ENCODE data around the gene FOXP2.
"Not testable (repeated sequence)": the region's sequence is repeated elsewhere in the genome, so short reads cannot be mapped to it uniquely, and the experiment has no call there.

The FOXP2 gene

DNA sequence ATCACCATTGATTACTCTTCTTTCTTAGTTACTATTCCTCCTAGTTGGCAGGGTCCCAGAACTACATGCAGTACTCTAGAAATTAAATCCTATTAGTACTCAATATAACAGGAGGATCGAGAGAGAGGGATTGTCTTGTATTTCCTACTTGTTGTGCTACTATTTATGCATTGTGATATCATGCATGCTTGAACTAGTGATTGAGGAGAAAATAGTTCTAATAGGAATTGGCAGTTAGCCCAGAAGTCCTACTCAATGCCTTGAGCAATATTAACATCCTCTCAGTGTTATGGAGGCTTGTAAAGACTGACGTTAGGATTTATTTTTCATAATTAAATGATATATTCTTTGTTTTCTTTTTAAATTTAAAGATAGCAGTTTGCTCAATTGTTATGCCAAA is 67.4 kb downstream of the FOXP2 start:
- TF ChIP-seq, protein P1, sequence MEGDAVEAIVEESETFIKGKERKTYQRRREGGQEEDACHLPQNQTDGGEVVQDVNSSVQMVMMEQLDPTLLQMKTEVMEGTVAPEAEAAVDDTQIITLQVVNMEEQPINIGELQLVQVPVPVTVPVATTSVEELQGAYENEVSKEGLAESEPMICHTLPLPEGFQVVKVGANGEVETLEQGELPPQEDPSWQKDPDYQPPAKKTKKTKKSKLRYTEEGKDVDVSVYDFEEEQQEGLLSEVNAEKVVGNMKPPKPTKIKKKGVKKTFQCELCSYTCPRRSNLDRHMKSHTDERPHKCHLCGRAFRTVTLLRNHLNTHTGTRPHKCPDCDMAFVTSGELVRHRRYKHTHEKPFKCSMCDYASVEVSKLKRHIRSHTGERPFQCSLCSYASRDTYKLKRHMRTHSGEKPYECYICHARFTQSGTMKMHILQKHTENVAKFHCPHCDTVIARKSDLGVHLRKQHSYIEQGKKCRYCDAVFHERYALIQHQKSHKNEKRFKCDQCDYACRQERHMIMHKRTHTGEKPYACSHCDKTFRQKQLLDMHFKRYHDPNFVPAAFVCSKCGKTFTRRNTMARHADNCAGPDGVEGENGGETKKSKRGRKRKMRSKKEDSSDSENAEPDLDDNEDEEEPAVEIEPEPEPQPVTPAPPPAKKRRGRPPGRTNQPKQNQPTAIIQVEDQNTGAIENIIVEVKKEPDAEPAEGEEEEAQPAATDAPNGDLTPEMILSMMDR (IDR thresholded peaks at IDR 0.05; ENCODE audit: low read depth, low read length): no peak
- H3K27me3 ChIP-seq: no peaks in the 10 kb centered on the region
- no peaks in the 10 kb centered on the region for H3K36me3 ChIP-seq
- no peak overlapping the region for H3K4me3 ChIP-seq (ENCODE audit: low read depth, low read length)
- no peaks in the 10 kb centered on the region; the same call in 1 of the 2 replicates for H3K9me3 ChIP-seq
- no peaks in the 10 kb centered on the region for H3K4me1 ChIP-seq
- no peak for DNase-seq

GRCh38 chr7:114484226-114484625 is 69.6 kb downstream of the FOXP2 start:
- Histone ChIP-seq H3K9me3 (no peaks in the 10 kb centered on the region; the same call in 1 of the 2 replicates), H3K4me1 (no peaks in the 10 kb centered on the region), H3K27me3 (no peaks in the 10 kb centered on the region), H3K36me3 (no peaks in the 10 kb centered on the region), H3K4me3 (ENCODE audit: low read depth, low read length) (no peak overlapping the region)
- no peak for DNase-seq
- TF ChIP-seq, protein P1 (IDR thresholded peaks at IDR 0.05; ENCODE audit: low read depth, low read length): no peak

DNA sequence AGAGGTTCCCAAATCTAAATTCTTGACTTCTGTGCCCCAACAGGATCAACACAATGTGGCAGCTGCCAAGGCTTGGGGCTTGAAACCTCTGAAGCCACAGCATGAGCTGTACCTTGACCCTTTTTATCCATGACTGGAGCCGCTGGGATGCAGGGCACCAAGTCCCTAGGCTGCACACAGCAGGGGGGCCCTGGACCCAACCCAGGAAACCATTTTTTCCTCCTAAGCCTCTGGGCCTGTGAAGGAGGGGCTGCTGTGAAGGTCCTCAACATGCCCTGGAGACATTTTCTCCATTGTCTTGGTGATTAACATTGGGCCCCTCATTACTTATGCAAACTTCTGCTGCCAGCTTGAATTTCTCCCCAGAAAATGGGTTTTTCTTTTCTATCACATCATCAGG is 72.6 kb downstream of the FOXP2 start:
- TF ChIP-seq, protein P1 (IDR thresholded peaks at IDR 0.05; ENCODE audit: low read depth, low read length): no peak
- Histone ChIP-seq H3K4me3 (ENCODE audit: low read depth, low read length) (no peak overlapping the region), H3K36me3 (no peaks in the 10 kb centered on the region), H3K27me3 (no peaks in the 10 kb centered on the region), H3K4me1 (no peaks in the 10 kb centered on the region), H3K9me3 (no peaks in the 10 kb centered on the region; the same call in 1 of the 2 replicates)
- no peak for DNase-seq

GRCh38 chr7:114488696-114489095 is 74.1 kb downstream of the FOXP2 start:
- no peak for DNase-seq
- no peaks in the 10 kb centered on the region; the same call in 1 of the 2 replicates for H3K9me3 ChIP-seq
- H3K27me3 ChIP-seq: no peaks in the 10 kb centered on the region
- TF ChIP-seq, protein P1 (IDR thresholded peaks at IDR 0.05; ENCODE audit: low read depth, low read length): no peak
- no peaks in the 10 kb centered on the region for H3K36me3 ChIP-seq
- no peaks in the 10 kb centered on the region for H3K4me1 ChIP-seq
- no peak overlapping the region for H3K4me3 ChIP-seq (ENCODE audit: low read depth, low read length)

- not testable (repeated sequence) for H3K4me3 ChIP-seq (ENCODE audit: low read depth, low read length); DNase-seq; H3K9me3 ChIP-seq; H3K36me3 ChIP-seq; H3K4me1 ChIP-seq; H3K27me3 ChIP-seq
These were observed 82.9 kb downstream of the FOXP2 start for GRCh38 chr7:114497491-114497890.

DNA sequence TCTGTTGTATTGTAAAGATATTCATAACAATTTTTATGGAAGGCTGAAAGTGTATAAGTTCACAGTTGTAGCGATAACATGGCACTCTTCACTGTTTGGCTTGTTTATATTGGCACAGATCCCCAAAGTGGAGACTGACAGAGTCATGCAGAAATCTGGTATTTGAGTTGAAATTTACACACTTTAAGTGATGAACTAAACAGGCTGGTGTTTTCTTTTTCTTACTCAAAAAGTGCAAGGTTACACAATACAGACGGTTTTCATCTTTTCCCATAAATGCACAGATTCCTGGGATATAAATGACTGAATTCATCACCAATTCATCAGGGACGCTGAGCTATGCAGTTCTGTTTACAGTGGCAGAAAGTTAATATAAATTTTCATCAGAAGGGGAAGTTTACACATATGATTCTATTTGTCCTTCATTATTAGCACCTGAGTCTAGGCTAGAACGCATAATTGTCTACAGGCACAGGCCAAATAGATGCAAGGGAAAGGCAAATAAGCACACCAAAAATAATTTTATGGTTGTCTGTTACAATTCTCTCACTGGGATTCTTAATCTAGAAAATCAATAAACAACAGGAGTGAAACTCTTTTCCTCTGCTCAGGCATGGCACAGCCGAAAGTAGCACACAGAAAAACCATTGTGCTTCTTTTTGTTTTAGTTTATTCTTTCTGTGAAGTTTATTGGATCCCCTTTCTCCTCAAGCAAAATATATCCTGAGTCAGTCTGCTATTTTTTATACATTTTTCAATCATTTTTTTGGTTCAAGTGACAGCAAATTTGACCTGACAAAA is 88.0 kb downstream of the FOXP2 start:
- no peaks in the 10 kb centered on the region for H3K36me3 ChIP-seq
- no peak for DNase-seq

More for the DNA sequence above, 88.0 kb downstream of the FOXP2 start:
- Histone ChIP-seq H3K4me3 (ENCODE audit: low read depth, low read length) (no peak overlapping the region), H3K9me3 (no peaks in the 10 kb centered on the region), H3K4me1 (no peaks in the 10 kb centered on the region), H3K27me3 (no peaks in the 10 kb centered on the region)
- TF ChIP-seq, protein P1 (IDR thresholded peaks at IDR 0.05; ENCODE audit: low read depth, low read length): no peak
